Activated CD4-positive, alpha-beta T cell treated with anti-CD3 and anti-CD28 coated beads for 24 hours (primary cell): ENCODE measurements around the gene HK3.
"Not testable (repeated sequence)": the region's sequence is repeated elsewhere in the genome, so short reads cannot be mapped to it uniquely, and the experiment has no call there.

Source experiments
- DNase-seq, 2 donors: peaks; one replicate each; pipeline ENCODE4 v3.0.0-alpha.2; 2020; ENCODE audit warnings: low read depth in 2 of 2

The HK3 gene

DNA sequence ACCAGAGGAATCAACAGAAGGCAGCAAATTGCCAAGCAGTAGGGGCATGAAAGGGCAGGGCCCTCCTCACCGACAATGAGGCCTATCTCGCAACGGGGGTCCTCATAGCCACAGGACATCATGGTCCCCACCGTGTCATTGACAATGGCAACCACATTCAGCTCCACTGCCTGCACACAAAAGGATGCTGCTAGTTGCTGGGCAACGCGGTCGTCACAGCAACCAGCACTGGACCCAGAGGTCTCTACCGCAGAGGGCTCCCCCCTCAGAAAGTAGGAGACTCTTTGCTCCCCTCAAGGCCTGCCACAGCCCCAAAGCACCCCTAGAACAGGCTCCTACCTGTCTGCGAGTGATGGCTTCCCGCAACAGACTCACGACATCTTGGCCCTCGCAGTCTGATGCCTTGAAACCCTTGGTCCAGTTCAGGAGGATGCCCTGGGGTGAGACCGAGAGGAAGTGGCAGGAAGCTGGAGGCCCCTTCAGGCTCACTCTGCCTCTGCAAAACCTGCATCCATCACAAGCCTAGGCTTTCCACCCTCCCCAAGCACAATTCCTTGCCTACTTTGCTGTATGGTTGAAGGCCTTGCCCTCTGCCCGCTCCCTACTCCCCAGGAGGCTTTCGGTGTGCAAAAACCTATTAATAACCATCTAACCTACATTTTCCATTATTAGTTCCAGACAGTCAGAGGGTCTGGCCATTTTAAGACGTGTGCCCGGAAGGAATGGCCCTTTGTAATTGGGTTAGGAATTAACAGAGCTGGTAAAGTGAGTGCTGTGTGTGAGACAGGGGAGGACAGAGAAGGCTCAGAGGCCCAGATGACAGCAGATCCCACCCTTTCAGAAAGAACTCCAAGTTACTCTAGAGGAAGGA is 15.2 kb downstream of the HK3 start:
- DNase-seq: no peak

DNA sequence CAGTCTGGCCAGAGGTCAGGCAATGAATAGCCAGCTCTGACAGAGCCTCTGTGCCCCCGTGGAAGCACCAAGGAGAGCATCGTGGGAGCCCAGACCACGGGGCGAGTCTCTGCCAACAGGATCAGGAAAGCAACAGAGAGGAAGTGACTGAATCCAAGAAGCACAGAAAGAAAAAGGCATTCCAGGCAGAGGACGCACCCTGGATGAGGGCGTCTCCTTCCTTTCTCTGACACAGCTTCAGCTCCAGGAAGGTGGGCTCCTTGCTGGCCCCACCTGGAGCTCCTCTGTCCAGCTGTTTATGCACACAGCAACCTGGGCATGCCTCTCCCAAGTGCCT is 16.6 kb downstream of the HK3 start:
- no peak for DNase-seq

DNA sequence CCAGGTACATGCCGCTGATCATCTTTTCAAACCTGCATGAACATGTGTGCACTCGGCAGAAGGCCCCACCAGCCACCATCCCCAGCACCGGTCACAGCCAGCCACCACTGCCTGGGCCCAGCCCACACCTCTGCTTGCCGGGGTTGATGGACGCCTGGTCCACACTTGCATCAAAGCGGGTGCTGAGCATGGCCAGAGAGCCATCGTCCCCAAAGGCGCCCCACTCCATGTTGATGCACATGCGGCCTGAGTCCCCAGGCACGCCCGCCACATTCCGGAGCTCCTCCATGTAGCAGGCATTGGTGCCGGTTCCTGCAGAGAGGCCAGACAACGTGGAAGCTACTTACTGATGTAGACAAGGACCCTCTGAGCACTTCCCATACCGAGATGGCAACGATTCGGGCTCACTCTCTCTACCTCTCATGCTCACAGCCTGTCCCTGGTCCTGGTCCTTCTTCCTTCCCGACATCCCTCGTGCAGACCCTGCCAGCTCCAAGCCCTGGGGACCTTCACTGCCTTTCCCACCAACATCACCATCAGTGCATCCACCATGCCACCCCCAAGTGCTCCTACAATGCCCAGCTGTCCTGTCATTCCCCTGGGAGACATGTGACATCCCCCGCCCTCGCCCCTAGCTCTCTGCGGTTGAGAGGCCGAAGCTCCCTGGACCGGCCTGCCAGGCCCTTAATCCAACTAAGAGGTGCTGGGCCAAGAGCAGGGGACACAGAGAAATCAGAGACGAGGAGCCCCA is 17.2 kb downstream of the HK3 start:
- DNase-seq: no peak

DNA sequence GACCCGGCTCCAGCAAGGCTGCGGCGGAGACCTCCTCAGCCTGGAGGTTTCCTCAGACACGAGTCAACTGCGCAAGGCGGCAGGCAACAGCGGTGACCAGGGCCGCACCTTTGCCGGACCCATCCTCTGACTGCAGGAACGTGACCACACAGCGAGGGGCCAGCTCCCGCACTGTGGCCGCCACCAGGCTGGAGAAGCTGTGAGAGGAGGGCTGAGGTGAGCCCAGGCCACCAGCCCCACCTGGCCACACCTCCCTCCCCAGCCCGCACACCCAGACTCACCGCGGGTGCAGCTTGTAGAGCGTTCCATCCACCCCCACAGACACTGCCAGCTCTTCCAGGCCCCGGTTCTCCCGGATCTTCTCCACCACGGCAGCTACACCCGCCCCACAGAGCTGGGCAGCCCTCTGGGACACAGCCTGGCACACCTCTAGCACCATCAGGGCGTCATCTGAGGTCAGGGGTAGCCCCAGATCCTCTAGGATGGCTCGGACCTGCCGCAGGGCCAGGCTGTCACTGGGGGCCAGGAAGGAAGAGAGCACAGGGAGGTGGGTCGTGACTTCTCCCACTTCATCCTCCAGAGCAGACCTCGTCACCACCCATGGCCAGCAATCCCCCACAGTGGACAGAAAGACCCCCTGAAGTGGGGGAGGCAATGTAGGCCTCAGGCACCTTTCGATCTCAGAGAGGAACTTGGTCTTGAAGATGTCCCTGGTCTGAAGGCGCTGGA is 18.0 kb downstream of the HK3 start:
- no peak for DNase-seq

DNA sequence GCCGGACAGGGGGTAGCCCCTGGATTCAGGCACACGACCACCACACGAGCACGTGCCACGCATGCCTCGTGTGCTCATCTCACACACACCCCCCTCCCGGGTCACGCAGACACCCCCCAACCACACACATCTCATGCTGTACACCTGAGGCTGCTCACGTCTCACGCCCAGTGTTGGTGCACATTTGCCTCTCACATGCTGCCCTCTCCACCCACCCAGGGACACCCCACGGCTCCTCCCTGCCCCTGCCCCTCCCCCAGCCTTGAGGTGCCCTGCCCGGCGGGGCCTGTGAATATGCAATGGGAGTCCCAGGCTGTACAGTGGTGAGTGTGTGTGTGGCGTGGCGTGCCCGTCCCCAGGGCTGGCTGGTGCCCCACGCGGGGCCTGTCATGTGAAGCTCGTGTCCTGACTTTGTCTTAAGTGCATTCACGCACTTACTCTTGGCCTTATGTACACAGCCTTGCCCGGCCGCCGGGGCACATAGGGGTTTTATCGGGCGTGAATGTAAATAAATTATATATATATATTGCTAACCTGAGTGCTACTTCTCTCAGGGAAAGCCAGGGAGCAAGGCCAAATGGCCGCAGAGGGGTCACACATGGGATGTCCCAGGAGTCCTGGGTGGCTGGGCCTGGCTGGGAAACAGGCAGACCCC is 18.7 kb downstream of the HK3 start:
- DNase-seq: no peak

DNA sequence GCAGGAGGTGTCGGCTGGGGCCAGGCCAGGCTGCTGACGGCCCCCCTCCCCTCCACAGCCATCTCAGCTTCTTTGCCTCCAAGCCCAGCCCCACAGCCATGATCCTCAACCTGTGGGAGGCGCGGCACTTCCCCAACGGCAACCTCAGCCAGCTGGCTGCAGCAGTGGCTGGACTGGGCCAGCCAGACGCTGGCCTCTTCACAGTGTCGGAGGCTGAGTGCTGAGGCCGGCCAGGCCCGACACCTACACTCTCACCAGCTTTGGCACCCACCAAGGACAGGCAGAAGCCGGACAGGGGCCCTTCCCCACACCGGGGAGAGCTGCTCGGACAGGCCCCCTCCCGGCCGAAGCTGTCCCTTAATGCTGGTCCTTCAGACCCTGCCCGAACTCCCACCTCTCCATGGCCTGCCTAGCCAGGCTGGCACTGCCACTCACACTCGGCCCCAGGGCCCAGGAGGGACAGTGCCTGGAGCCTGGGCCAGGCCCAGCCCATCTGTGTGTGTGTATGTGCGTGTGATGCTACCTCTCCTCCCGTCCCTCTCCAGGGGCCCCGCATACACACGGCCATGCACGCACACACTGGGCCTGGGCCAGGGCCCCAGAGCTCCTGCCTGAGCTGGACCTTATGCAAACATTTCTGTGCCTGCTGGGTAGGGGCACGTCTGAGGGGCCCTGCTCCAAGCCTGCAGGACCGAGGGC is 19.3 kb downstream of the HK3 start:
- DNase-seq: no peak

DNA sequence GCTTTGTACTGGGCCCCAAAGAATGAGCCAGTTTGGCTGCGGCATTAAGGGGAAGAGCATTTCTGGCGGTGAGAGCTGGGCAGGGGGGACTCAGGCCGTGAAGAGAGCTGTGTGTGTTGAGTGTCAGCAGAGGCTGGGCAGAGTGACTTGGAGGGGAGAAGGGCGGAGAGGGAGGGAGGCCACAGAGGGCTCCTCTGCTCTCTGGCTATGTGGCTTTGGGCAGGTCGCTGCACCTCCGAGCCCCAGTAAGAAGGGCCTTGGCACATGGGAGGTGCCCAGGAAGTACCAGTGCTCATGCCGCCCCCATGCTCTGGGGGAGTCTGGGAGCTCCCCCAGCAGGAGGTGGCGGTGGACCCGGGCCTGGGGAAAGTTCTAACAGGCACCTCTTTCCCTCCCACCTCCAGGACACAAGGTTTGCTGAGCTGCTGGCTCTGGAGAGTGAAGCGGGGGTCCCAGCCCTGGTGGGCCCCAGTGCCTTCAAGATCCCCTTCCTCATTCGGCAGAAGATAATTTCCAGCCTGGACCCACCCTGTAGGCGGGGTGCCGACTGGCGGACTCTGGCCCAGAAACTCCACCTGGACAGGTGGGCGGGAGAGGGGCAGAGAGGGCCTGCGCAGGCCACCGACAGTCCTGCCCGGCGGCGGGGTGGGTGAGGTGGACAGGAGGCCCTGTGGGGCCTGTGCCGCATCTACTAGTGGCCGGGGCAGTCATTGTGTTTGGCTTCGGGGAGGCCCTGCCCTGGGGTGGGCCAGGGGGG is 20.1 kb downstream of the HK3 start:
- no peak for DNase-seq

DNA sequence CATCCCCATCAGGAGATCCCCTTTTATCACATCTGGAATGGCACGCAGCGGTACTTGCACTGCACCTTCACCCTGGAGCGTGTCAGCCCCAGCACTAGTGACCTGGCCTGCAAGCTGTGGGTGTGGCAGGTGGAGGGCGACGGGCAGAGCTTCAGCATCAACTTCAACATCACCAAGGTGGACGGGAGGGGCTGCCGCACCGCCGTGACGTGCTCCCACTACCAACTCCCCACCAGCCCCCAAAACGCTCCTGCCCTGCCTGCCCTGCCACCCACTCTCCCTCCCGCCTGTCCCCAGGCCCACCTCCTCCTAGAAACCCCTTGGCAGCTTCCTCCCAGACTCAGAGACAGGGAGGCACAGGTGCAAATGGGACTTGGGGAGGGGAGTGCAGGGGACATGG is 20.7 kb downstream of the HK3 start:
- no peak for DNase-seq

DNA sequence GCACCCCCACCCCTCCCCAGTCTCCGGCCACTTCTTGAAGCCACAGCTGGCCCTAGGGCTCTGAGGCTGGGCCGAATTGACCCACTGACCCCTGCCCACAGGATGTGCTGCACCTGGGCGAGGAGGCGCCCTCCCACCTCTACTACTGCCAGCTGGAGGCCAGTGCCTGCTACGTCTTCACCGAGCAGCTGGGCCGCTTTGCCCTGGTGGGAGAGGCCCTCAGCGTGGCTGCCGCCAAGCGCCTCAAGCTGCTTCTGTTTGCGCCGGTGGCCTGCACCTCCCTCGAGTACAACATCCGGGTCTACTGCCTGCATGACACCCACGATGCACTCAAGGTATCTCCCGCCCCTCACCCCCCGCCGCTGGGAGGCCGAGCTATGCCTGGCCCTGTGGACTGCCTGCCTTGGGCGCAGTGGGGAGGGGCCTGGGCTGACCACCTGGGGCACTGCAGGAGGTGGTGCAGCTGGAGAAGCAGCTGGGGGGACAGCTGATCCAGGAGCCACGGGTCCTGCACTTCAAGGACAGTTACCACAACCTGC is 21.3 kb downstream of the HK3 start:
- no peak for DNase-seq

DNA sequence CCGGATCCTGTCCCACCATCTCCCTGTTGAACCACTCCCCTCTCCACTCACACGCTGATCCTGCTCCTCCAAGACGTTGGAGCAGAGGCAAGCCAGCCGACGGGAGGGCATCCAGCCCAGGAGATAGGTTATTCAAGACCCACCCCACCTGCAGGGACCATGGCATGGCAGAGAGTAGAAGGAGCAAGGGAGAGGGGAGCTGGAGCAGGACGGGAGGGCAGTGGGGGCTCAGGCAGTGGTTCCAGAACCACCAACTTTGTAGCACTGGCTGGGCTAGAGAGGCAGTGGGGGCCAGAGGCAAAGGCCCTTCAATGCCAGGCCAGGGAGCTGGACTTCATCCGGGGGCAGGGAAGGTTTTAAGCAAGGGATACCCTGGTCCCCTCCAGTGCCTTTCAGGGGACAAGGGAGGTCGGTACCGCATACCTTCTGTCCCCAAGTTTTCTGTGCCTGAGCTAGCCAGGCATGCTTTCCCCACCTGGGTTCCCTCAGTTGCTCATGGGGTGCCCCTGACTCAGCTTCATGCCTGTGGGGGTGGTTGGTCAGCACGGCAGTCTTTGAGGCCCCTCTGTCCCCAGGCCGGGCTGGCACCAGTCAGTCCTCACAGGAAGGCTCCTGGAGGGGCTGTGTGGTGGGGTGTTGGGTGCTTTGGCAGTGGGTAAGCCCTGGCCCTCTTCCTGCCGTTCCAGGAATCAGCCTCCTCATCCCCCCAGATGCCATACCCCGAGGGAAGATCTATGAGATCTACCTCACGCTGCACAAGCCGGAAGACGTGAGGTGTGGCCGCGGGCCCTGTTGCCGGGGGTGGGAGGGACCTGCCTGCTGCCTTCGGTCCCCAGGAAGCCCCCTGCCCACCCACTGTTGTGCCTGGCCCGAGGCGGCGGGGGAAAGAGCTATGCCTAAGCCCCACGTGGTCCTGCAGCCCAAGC is 22.4 kb downstream of the HK3 start:
- no peak for DNase-seq

DNA sequence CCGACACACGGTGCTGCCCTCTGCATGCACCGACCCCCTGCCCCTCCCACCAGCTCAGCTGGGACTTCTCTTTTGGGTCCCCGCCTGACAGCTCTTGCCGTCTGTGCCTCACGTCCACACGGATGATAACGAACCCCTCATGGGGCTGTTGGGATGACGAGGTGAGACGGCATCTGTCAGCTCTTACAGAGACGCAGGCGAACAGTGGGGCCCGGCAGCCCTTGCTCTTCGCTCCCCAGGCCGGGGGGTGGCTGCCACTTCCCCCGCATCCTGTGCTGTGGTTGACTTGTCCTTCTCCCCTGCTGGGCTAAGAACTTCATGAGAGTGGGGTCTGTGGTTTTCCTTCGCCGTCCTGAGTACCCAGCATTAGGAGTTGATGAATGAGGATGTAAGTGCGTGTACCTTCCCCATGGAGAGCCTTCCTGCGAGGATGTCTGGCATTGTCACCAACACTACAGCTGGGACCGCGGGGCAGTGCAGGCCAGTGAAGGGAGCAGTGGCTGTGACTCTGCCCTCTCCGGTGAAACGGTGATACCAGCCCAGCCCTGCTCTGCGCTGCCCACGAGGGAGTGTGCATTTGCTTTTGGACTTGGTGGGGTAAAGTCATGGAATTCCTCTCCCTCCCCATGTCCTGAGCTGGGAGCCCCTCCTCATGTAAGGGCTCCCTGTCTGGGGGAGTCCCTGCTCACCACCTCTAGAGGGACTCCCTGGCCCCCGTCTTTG is 23.2 kb downstream of the HK3 start:
- no peak for DNase-seq

DNA sequence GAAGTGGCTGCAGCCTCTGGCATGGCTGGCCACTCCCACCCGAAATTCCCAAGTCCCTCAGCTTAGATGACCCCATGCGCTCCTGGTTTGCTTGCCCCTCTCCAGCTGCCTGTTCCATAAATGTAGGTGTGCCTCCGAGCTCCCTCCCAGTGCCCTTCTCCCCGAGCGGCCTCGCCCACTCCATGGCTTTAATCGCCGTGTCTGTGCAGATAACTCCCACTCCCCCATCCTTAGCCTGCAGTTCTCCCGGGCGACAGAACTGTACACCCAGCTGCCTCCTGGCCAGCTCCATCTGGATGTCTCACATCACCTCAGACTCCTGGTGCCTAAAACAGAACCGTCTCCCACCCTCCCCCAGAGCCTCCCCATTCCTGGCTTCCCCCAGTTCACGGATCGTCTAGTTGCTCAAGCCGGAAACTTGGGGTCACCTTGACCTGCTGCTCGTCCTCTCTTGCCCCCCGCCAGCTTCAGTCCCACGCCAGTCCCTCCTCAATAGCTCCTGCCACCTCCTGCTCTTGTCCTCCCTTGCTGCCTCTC is 24.1 kb downstream of the HK3 start:
- no peak for DNase-seq

DNA sequence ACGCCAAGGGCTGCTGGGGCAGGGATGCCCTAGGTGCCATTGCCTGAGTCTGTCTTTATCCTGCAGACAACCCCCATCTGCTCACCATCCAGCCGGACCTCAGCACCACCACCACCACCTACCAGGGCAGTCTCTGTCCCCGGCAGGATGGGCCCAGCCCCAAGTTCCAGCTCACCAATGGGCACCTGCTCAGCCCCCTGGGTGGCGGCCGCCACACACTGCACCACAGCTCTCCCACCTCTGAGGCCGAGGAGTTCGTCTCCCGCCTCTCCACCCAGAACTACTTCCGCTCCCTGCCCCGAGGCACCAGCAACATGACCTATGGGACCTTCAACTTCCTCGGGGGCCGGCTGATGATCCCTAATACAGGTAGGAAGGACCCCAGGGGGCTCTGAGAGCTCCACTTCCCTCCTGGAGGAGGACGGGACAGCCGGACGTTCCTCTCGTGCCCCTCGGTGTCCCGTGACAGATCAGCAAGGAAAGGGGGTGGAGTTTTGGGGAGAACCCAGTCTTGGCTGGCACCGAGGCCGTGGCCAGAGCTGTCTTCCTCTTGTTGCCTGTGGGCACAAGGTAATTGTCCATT is 24.9 kb downstream of the HK3 start:
- no peak for DNase-seq

DNA sequence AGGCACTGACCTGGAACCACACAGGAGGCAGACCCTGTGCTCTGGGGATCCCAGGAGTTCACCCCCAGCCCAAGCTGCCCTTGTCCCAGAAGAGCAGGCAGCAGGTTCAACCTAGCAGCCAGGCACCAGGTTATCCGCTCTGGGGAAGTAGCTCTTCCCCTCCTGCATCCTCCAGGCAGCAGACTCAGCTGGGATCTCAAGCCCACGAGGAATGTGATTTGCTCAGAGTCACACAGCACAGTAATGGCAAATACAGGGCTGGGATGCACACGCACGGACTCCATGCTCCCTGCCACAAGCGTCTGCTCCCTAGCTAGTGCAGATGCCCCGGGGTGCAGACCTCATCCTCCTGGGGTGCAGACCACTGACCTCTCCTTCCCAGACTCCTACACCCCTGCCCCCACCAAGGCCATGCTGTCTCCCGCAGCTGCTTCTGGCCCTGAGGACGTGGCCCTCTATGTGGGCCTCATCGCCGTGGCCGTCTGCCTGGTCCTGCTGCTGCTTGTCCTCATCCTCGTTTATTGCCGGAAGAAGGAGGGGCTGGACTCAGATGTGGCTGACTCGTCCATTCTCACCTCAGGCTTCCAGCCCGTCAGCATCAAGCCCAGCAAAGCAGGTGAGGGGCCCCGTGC is 25.5 kb downstream of the HK3 start:
- no peak for DNase-seq

DNA sequence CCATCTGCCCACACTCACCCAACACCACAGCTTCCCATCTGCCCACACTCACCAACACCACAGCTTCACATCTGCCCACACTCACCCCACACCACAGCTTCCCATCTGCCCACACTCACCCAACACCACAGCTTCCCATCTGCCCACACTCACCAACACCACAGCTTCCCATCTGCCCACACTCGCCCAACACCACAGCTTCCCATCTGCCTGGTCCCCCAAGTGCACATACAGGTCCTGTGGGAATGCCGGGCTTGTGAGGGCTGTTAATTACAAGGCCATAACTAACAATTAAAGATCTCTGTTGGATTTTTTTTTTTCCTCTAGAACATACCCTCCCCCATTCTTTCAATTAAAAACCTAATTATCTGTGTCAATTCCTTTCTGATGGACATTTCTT is 26.1 kb downstream of the HK3 start:
- not testable (repeated sequence) for DNase-seq

DNA sequence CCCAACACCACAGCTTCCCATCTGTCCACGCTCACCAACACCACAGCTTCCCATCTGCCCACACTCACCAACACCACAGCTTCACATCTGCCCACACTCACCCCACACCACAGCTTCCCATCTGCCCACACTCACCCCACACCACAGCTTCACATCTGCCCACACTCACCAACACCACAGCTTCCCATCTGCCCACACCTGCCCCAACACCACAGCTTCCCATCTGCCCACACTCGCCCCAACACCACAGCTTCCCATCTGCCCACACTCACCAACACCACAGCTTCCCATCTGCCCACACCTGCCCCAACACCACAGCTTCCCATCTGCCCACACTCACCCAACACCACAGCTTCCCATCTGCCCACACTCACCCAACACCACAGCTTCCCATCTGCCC is 26.6 kb downstream of the HK3 start:
- DNase-seq: not testable (repeated sequence)

DNA sequence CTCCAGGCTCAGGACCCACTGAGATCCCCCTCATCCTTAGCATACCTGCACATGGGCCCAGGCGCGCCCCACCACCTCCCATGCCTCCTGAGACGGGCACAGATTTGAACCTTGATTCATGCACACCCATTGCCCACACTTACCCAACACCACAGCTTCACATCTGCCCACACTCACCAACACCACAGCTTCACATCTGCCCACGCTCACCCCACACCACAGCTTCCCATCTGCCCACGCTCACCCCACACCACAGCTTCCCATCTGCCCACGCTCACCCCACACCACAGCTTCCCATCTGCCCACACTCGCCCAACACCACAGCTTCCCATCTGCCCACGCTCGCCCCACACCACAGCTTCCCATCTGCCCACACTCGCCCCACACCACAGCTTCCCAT is 28.5 kb downstream of the HK3 start:
- DNase-seq: not testable (repeated sequence)
